Activated effector memory CD4-positive, alpha-beta T cell treated with anti-CD3 and anti-CD28 coated beads, Interleukin-2, amount 50 U/mL, for 16 hours (primary cell): ENCODE data around the gene CYP4F12.

Source experiments
- DNase-seq: peaks from one replicate; pipeline ENCODE4 v3.0.0-alpha.2; 2020

Gene CYP4F12, protein sequence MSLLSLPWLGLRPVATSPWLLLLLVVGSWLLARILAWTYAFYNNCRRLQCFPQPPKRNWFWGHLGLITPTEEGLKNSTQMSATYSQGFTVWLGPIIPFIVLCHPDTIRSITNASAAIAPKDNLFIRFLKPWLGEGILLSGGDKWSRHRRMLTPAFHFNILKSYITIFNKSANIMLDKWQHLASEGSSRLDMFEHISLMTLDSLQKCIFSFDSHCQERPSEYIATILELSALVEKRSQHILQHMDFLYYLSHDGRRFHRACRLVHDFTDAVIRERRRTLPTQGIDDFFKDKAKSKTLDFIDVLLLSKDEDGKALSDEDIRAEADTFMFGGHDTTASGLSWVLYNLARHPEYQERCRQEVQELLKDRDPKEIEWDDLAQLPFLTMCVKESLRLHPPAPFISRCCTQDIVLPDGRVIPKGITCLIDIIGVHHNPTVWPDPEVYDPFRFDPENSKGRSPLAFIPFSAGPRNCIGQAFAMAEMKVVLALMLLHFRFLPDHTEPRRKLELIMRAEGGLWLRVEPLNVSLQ

DNA sequence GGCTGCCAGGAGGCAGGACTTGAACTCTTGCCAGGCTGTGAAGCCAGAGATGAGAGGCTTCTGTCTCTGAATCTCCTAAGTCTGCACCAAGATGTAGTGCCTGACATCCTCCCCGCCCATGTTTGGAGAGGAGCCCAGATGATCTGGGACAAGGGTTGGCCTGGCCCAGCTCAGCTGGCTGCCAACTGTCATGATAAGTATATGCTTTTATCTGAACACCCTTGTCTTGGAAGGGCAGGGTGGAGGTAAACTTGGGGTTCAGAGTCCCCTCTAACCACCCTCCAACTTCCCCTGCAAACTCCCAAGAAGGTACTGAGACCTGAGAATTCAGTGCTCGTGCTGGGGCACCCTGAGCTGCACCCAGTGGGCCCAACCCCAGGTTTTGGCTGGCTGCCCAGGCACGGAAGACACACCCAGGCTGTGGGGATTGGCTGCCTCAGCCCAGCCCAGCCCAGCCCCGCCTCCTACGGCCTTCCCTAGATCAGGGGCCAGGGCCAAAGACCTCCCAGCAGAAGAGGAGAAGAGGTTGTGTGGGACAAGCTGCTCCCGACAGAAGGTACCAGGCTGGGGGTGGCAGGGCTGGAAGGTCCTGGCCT lies at the start of gene CYP4F12:
TSS of gene CYP4F12 (plus strand) at position 508 of the 596 bp plus-strand sequence. CDS start 443 bp downstream, outside the sequence.
- DNase-seq = peak; percentile 73

DNA sequence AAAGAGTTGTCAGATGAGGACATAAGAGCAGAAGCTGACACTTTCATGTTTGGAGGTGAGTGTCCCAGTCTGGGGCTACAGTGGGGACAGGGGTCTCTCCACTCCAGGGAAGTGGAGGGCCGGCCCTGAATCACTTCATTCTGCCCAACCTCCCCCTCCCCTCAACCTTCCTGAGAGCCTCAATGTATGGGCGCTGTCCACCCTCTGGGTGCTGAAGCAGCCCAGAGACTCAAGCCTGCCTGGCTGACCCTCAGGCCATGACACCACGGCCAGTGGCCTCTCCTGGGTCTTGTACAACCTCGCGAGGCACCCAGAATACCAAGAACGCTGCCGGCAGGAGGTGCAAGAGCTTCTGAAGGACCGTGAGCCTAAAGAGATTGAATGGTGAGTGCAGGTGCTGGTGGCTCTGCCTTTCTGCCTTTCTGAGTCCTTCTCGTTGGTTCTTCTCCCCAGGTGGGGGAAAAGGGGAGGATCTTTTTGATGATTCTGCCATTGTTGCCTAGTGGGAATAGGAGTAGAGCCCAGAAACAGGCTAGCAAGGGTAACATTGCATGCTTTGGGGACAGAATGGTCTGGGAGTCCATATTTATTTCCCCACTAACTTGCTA lies 49.1 kb upstream of the CYP4F12 start:
- DNase-seq = no peak

DNA sequence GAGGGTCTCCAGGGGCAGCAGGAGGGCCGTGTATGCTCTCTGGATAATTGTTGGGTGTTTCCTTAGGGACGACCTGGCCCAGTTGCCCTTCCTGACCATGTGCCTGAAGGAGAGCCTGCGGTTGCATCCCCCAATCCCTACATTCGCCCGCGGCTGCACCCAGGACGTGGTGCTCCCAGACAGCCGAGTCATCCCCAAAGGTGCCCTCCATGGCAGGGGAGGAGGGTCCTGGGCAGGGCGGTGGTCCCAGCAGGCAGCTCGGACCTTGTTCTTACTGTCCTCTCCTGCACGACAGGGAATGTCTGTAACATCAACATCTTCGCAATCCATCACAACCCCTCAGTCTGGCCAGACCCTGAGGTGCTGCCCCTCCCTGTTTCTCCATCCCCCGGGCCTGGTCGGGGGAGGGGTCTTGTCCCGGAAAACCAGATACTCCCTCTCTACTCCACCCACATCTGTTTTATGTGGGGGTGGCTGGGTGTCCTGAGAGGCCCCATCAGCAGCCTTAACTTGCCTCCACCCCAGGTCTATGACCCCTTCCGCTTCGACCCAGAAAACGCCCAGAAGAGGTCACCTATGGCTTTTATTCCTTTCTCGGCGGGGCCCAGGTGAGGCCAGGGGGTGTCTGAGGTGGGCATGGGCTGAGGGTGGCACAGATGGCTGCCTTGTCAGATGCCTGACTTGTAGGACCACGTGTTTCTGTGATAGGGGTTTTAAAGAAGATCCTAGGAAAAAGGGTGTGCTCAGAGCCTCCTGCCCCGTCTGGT lies 44.5 kb upstream of the CYP4F12 start:
- DNase-seq = no peak

DNA sequence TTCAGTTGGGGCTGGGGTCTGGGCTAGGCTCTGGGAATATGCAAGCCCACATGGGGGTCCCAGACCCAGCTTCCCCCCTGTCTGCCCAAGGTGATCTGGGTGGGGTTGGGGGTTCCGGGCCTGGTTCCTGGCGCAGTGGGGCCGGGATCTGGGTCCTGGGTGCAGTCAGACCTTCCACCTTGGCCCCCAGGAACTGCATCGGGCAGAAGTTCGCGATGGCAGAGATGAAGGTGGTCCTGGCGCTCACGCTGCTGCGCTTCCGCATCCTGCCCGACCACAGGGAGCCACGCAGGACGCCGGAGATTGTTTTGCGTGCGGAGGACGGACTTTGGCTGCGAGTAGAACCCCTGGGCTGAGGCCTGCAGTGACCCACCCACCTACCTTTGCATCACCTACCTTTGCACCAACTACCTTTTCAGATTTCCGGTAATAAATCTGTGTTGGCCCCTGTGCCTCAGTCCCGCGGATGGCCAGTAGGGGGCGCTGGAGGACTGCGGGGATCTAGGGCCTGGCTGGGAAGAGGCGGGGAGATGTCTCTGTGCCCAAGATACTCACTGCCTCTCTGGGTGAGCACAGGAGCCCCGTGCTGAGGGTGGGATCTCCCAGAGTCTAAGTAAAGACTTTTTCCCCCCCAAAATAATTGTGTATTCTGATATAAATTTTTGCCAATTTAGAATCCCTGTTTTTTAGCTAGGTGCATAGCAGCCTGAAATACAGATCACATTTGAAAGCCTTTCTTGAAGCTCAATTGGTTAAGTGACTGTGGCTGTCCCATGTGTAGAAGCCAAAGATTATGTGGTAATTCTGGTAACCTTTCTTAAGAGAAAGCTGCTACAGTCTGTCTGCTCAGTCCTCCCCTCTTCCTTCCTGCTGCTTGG lies 43.6 kb upstream of the CYP4F12 start:
- peak; percentile 96 for DNase-seq

DNA sequence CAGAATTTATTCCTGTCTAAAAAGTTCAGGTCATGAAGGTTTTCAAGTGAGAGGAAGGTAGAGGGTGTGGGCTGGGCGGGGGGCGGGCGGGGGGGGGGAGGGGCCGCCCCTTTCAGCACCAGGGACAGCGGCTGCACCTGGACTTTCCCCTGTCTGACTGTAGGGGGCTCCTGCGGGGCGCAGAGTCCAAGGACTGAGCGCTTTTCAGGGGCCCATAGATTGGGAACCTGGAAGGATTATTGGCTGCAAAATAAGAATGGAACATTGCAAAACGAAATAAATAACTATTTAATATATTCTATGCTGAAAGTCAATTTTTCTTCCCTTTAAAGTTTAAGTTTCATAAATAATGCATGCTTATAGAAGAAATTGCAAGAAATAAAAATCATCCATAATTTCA lies 41.1 kb upstream of the CYP4F12 start:
- no peak for DNase-seq

DNA sequence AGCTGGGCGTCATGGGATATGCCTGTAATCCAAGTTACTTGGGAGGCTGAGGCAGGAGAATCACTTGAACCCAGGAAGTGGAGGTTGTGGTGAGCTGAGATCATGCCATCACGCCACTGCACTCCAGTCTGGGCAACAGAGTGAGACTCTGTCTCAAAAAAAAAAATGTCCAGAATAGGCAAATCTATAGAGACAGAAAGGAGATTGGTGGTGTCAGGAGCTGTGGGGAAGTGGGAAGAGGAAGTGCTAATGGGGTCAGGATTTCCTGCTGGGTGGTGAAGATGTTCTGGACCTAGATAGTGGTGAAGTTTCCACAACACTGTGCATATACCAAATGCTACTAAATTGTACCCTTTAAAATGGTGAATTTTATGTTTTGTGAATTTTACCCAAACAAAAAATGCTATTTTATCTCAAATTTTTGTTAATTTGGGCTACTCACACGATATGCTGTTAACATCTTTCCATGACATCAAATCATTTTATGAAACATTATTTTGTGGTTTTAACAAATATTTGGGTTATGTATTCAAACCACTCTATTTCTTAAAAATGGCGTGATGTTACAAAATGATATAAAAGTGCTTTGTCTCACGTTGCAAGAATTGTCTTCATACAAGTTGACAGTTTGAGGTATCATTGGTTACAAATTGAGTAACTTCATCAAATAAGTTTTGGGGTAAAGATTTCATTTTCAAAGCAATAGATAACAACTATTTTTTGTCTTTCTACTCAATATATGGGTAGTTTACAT lies 39.6 kb upstream of the CYP4F12 start:
- no peak for DNase-seq

DNA sequence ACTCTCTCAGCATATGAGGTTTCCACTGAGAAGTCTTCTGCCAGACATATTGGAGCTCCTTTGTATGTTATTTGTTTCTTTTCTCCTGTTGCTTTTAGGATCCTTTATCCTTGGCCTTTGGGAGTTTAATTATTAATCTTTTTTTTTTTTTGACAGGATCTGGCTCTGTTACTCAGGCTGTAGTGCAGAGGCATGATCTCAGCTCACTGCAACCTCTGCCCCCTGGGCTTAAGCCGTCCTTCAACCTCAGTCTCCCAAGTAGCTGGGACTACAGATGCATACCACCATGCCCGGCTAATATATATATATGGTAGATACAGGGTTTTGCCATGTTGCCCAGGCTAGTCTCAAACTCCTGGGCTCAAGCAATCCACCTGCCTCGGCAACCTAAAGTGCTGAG lies 38.8 kb upstream of the CYP4F12 start:
- DNase-seq = no peak

DNA sequence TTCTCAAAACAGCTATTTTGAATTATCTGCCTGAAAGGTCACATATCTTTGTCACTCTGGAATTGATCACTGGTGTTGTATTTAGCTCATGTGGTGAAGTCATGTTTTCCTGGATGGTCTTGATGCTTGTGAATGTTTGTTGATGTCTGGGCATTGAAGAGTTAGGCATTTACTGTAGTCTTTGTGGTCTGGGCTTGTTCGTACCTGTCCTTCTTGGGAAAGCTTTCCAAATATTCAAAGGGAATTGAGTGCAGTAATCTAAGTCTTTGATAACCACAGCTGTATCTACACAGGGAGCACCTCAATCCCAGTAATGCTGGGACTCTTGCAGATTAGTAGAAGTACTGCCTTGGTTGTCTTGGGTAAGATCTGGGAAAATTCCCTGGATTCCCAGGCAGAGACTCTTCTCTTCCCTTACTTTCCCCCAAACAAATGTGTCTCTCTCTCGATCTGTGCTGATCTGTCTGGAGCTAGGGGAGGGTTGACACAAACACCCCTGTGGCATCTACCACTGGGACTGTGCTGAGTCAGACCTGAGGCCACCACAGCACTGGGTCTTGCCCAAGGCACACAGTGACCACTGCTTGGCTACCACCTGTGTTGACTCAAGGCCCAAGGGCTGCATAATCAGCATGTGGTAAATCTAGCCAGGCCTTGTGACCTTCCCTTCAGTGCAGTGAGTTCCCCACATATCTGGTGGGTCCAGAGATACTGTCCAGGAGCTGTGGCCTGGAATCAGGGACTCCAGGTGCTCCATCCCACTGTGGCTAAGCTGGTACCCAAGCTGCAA lies 37.7 kb upstream of the CYP4F12 start:
- DNase-seq = no peak

DNA sequence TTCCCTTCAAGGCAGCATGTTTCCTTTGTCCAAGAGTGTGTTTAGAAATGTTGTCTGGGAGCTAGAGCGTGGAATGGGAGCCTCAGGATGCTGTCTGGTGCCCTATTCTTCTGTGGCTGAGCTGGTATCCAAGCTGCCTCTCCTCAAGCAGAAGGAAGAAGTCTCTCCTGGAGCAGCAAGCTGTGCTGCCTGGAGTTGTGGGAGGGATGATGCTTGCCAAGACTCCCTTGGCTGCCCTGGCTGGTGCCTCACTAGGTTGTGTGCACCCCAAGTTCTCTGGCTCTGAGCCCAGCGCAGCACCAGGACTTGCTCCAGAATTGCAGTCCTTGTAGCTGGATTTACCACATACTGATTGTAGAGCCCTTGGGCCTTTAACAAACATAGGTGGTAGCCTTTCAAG lies 36.9 kb upstream of the CYP4F12 start:
- no peak for DNase-seq

DNA sequence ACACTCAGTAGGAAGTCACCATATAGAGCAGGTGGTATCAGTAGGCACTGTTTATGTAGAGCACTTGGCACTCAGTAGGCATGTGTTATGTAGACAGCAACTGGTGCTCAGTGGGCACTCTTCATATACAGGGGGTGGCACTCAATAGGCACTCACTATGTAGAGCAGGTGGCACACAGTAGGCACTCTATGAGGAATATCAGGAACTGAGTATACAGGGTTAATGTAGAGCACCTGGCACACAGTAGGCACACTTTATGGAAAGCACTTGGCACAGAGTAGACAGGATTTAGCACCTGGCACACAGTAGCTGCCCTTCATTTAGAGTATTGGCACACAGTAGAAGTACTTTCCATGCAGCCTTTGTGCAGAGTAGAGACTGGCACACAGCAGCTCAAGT lies 33.3 kb upstream of the CYP4F12 start:
- no peak for DNase-seq

DNA sequence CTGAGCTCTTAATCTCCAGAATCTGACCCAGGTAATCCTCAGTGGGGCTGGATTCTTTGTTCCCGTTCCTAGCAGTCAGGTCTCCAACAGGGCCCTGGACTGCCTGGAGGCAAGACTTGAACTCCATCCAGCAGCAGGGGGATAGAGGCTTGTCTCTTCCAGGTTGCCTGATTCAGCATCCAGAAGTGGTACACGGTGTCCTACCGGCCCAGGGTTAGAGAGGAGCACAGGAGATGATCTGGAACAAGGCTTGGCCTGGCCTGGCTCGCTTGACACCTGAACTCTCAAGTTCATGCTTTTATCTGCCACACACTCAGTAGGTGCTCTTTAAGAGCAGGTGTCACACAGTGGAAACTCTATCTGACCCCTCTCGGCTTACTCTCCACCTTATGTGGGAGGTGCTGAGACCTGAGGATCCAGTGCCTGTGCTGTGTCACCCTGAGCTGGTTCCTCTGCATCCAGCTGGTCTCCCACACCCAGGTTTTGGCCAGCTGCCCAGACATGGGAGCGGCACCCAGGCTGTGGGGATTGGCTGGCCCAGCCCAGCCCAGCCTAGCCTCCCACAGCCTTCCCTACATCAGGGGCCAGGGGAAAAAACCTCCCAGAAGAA lies 32.5 kb upstream of the CYP4F12 start, which contains the start of gene CYP4F3:
TSS of gene CYP4F3 (plus strand) at position 604 of the 610 bp plus-strand sequence. CDS start 519 bp downstream, outside the sequence.
- no peak for DNase-seq

DNA sequence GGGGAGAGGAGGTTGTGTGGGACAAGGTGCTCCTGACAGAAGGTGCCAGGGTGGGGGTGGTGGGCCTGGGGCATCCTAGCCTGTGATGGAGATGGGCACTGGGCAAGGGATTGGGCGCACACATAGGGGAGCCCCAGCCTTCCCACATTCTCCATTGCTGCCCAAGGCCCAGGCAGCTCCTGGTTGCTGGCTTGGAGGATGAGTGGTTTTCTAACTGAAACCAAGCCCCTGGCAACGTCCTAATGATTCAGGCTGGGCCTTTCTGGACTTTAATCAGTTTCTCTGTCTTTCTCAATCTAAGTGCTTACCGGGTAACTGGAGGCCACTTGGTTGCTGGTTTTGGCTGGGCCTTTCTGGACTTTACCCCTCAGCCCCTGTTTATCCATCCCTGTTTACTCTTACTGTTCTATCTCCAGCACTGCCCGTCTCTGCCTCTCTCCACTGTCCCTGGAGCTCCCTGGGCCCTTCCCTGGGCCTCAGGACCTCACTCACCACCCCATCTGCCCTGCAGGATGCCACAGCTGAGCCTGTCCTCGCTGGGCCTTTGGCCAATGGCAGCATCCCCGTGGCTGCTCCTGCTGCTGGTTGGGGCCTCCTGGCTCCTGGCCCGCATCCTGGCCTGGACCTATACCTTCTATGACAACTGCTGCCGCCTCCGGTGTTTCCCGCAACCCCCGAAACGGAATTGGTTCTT lies 31.8 kb upstream of the CYP4F12 start:
- DNase-seq = no peak

DNA sequence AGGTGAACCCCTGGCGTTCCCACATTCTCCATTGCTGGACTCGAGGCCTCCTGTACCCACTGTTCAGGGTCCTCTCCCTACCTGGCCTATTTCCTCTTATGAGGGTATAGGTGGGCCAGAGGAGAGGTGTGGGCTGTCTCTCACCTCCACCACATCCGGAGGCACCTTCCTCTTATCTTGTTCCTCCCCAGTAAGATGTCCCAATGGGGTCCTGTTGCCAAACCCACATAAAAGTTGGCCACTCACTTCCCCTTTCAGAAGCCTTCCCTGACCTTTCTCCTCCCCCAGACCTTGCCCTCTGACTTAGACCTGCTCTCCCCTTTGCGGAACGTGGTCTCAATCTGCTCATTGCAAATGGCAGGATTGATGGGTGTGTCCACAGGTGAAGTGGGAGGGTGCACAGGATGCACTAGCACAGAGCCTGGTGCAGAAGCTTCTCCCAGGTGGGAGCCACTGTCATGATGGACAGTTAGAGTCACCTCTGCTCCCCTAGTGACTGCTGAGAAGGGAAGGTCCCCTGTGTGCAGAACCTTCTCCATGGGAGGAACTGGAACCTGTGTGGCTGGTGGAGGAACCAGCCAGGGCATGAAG lies 30.9 kb upstream of the CYP4F12 start:
- no peak for DNase-seq

DNA sequence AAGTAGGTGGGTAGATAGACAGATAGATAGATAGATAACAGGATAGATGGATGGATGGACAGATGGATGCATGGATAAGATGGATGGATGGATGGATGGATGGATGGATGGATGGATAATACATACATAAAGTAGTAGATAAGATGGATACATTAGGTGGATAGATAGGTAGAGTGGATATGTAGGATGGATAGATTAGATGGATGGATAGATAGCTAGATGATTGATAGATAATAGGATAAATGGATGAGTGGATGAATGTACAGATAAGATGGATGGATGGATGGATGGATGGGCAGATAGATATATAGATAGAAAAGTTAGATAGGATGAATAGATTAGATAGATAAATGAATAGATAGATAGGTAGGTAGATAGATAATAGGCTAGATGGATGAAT lies 30.1 kb upstream of the CYP4F12 start:
- DNase-seq = no peak

DNA sequence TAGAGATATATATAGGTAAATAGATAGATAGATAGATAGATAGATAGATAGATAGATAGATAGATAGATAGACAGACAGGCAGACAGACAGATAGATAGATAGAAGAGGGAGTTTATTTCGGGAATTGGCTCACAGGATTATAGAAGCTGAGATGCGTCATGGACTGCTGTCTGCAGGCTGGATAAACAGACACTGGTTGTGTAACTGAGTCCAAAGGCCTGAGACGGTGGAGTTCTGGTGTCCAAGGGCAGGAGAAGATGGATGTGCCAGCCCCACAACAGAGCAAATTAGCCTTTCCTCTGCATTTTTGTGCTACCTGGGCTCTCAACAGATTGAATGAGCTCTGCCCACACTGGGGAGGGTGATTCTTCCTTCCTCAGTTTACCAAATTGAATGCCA lies 29.5 kb upstream of the CYP4F12 start:
- DNase-seq = no peak

DNA sequence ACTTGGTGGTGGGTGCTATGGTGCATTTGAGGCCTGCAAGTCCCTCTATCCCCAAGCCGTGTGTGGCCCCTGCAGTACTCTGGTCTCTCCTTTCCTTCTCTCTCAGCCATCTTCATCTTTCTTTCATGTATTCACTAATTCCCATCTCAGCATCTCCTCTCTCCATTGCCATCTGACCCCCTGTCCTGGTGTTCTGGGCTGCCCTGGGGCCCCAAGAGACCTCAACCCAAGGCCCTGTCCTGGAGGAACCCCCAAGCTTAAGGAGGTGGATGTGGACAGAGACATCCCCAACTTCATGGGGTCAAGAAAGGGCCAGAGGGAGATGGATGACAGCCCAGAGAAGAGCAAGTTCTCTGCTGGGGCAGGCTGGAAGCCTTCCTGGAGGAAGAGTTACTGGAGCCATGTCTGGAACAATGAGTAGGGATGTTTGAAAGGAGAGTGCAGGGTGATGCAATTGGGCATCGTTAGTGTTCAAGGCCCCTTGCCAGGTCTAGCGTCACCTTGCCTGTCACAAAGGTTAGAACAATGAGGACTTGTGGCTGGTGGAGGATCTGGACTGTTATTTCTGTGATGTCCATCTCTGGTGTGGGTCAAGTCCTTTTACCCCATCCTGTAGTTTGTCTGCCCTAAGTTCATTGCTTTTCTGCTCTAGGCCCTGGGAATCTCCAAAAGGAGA lies 28.7 kb upstream of the CYP4F12 start:
- DNase-seq = no peak

DNA sequence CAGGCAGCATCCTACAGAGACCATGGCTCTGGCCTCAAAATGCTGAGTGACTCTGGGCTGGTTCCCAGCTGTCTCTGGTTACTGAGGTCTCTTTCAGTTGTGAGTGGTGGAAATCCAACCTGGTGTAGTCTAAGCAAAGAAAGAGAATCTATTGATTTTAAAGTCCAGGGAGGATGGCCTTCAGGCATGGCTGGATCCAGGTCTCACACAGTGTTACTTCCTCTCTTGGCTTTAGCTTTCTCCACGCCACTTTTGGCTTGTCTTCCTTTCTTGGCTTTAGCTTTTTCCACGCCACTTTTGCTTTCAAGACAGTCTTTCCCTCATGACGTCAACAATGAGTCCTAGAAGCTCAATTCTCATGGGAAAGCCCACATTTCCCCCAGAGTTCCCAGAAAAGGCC lies 28.1 kb upstream of the CYP4F12 start:
- no peak for DNase-seq

DNA sequence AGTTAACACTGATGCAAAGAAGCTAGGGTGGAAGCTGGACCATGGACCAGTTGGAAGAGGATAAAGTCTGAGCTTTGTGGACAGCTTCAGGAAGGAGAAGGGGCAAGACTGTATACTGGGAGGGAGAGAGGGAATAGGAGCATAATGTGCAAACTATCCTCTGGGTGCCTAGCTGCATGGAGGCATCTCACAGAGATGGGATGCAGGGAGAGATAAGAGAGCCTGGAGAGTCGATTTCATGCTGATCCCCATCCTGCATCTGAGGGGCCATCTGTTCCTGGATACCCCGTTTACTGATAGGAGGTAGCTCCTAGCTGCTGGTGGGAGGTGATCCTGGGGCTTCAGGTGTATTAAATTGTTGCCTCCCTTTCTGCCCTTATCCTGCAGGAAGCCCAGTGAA lies 23.4 kb upstream of the CYP4F12 start:
- no peak for DNase-seq
